GM19025 (cell line): ENCODE measurements around the gene LARP7.

Experiments used
- ATAC-seq: cut with Tn5 transposase; IDR thresholded peaks from one replicate; pipeline ENCODE4 v1.9.1; 2021; ENCODE audit warnings: mild to moderate bottlenecking, low read depth, moderate library complexity; ENCODE audit not compliant: unreplicated experiment

The LARP7 gene

GRCh38 chr4:112706840-112707207 is 69.9 kb downstream of the LARP7 start:
- ATAC-seq: no peak
